ENCODE data around the gene SOX1.

The SOX1 gene

GRCh38 chr13:112057736-112058518, 9.0 kb upstream of the SOX1 start (continued):
- TF ChIP-seq PRDM4 (tag by site-specific recombination; IDR thresholded peaks at IDR 0.05), result no peak
- TF ChIP-seq ZNF114 (tag by site-specific recombination; IDR thresholded peaks at IDR 0.05), result no peak
- TF ChIP-seq, protein P1, sequence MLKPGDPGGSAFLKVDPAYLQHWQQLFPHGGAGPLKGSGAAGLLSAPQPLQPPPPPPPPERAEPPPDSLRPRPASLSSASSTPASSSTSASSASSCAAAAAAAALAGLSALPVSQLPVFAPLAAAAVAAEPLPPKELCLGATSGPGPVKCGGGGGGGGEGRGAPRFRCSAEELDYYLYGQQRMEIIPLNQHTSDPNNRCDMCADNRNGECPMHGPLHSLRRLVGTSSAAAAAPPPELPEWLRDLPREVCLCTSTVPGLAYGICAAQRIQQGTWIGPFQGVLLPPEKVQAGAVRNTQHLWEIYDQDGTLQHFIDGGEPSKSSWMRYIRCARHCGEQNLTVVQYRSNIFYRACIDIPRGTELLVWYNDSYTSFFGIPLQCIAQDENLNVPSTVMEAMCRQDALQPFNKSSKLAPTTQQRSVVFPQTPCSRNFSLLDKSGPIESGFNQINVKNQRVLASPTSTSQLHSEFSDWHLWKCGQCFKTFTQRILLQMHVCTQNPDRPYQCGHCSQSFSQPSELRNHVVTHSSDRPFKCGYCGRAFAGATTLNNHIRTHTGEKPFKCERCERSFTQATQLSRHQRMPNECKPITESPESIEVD (tag by site-specific recombination; IDR thresholded peaks at IDR 0.05), result no peak
- no peak for TF ChIP-seq ZNF501 (tag by site-specific recombination; IDR thresholded peaks at IDR 0.05)
- TF ChIP-seq ZBTB11 (tag by site-specific recombination; conservative IDR thresholded peaks at IDR 0.05; ENCODE audit: low read depth), result no peak
- no peak for TF ChIP-seq ZNF19 (tag by site-specific recombination; IDR thresholded peaks at IDR 0.05; ENCODE audit: low read depth)
- TF ChIP-seq ZNF639 (tag by site-specific recombination; IDR thresholded peaks at IDR 0.05), result no peak
- TF ChIP-seq ZNF274 (IDR thresholded peaks at IDR 0.05; ENCODE audit: low read length), result no peak
- no peak for TF ChIP-seq ZNF274 (tag by site-specific recombination; IDR thresholded peaks at IDR 0.05; ENCODE audit: borderline replicate concordance)
- no peak for TF ChIP-seq ZNF174 (tag by site-specific recombination; IDR thresholded peaks at IDR 0.05)
- TF ChIP-seq ZBTB26 (tag by site-specific recombination; optimal IDR thresholded peaks at IDR 0.05), result no peak
- no peak for TF ChIP-seq ZNF791 (tag by site-specific recombination; IDR thresholded peaks at IDR 0.05)
- TF ChIP-seq, protein P2, sequence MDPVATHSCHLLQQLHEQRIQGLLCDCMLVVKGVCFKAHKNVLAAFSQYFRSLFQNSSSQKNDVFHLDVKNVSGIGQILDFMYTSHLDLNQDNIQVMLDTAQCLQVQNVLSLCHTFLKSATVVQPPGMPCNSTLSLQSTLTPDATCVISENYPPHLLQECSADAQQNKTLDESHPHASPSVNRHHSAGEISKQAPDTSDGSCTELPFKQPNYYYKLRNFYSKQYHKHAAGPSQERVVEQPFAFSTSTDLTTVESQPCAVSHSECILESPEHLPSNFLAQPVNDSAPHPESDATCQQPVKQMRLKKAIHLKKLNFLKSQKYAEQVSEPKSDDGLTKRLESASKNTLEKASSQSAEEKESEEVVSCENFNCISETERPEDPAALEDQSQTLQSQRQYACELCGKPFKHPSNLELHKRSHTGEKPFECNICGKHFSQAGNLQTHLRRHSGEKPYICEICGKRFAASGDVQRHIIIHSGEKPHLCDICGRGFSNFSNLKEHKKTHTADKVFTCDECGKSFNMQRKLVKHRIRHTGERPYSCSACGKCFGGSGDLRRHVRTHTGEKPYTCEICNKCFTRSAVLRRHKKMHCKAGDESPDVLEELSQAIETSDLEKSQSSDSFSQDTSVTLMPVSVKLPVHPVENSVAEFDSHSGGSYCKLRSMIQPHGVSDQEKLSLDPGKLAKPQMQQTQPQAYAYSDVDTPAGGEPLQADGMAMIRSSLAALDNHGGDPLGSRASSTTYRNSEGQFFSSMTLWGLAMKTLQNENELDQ (tag by site-specific recombination; IDR thresholded peaks at IDR 0.05; ENCODE audit: low read depth), result no peak
- no peak for TF ChIP-seq REPIN1 (tag by site-specific recombination; IDR thresholded peaks at IDR 0.05; ENCODE audit: low read depth)
- no peak for TF ChIP-seq MZF1 (tag by site-specific recombination; IDR thresholded peaks at IDR 0.05; ENCODE audit: borderline replicate concordance)
- TF ChIP-seq PATZ1 (tag by site-specific recombination; IDR thresholded peaks at IDR 0.05), result no peak; the same call in 1 of the 2 replicates
- TF ChIP-seq ZSCAN30 (tag by site-specific recombination; IDR thresholded peaks at IDR 0.05), result no peak
- TF ChIP-seq, protein P3, sequence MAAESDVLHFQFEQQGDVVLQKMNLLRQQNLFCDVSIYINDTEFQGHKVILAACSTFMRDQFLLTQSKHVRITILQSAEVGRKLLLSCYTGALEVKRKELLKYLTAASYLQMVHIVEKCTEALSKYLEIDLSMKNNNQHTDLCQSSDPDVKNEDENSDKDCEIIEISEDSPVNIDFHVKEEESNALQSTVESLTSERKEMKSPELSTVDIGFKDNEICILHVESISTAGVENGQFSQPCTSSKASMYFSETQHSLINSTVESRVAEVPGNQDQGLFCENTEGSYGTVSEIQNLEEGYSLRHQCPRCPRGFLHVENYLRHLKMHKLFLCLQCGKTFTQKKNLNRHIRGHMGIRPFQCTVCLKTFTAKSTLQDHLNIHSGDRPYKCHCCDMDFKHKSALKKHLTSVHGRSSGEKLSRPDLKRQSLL (tag by site-specific recombination; IDR thresholded peaks at IDR 0.05), result no peak
- TF ChIP-seq ZFP41 (tag by site-specific recombination; IDR thresholded peaks at IDR 0.05; ENCODE audit: borderline replicate concordance), result no peak
- no peak for TF ChIP-seq BCL11A (tag by site-specific recombination; IDR thresholded peaks at IDR 0.05; ENCODE audit: low read depth)
- no peak for TF ChIP-seq ZNF266 (tag by site-specific recombination; IDR thresholded peaks at IDR 0.05; ENCODE audit: low read depth)
- TF ChIP-seq PRDM1 (tag by site-specific recombination; IDR thresholded peaks at IDR 0.05), result no peak
